H1 (cell line): ENCODE data around the gene POU2F1. TPM values are rescaled to one million over a fixed set of nuclear protein-coding genes. Genes with fewer than 3 reads are reported as not detected.

Experiments used
- CTCF ChIA-PET: fragments of 300-600 bp; sonication (Branson Sonifier 250); formaldehyde crosslinking; loops from one replicate; lab custom pipeline; 2021; ENCODE audit not compliant: partially characterized antibody; lab: Charles Lee
- POLR2A ChIA-PET: fragments of 300-600 bp; sonication (Branson Sonifier 250); formaldehyde crosslinking; loops from one replicate; lab custom pipeline; 2021; ENCODE audit warnings: inconsistent platforms; ENCODE audit not compliant: partially characterized antibody; lab: Charles Lee
- DNase-seq, 2 experiments: peaks; one replicate each; pipeline versions ENCODE4 v3.0.0 to v3.0.0-alpha.2; 2010 to 2022; ENCODE audit warnings: low spot score in 2 of 2, low read depth in 1 of 2, mixed read lengths in 1 of 2
- FAIRE-seq: peaks from 2 replicates; lab custom pipeline; 2011; peaks lifted over from hg19 to GRCh38; lab: Jason Lieb, UNC
- H2AFZ ChIP-seq: 2 replicates; pipeline ENCODE4 v1.8.1; 2012; ENCODE audit warnings: low read length, inconsistent platforms
- H2AK5ac ChIP-seq: 2 replicates; pipeline ENCODE4 v1.6.1; 2013; ENCODE audit warnings: low read depth, low read length
- H2BK120ac ChIP-seq: replicated peaks from 2 replicates; pipeline ENCODE3; 2013; ENCODE audit warnings: low read depth, low read length, inconsistent platforms
- H2BK12ac ChIP-seq: 2 replicates; pipeline ENCODE4 v1.6.1; 2013; ENCODE audit warnings: low read depth, low read length
- H2BK15ac ChIP-seq: 2 replicates; pipeline ENCODE4 v1.6.1; 2013; ENCODE audit warnings: low read length
- H2BK20ac ChIP-seq: 2 replicates; pipeline ENCODE4 v1.6.1; 2013; ENCODE audit warnings: low read length
- H2BK5ac ChIP-seq: 2 replicates; pipeline ENCODE4 v1.6.1; 2013; ENCODE audit warnings: low read depth, low read length
- H3K14ac ChIP-seq: 2 replicates; pipeline ENCODE4 v1.6.1; 2013; ENCODE audit warnings: inconsistent platforms; ENCODE audit not compliant: insufficient read length
- H3K18ac ChIP-seq: 2 replicates; pipeline ENCODE4 v1.6.1; 2013; ENCODE audit warnings: low read length; ENCODE audit errors: extremely low read depth
- H3K23ac ChIP-seq: 2 replicates; pipeline ENCODE4 v1.6.1; 2013; ENCODE audit warnings: inconsistent platforms; ENCODE audit not compliant: insufficient read length
- H3K23me2 ChIP-seq: 2 replicates; pipeline ENCODE4 v1.6.1; 2013; ENCODE audit warnings: low read depth, low read length
- H3K27ac ChIP-seq: 2 replicates; pipeline ENCODE4 v1.6.1; 2011; ENCODE audit warnings: low read depth, low read length, inconsistent platforms
- H3K27me3 ChIP-seq, 4 experiments: replicated peaks in 1 of 4; 1 replicate in 1 of 4; 2 replicates in 3 of 4; pipeline versions ENCODE4 v1.6.1 to v1.8.1; 2011 to 2013; ENCODE audit warnings: low read length in 3 of 4, mild to moderate bottlenecking in 3 of 4, inconsistent platforms in 2 of 4, mixed read lengths in 2 of 4, moderate library complexity in 1 of 4; ENCODE audit not compliant: control insufficient read depth in 3 of 4, insufficient read depth in 3 of 4; ENCODE audit errors: extremely low read depth in 1 of 4
- H3K36me3 ChIP-seq, 4 experiments: 2 replicates each; pipeline versions ENCODE4 v1.6.1 to v1.8.1; 2011 to 2013; ENCODE audit warnings: mild to moderate bottlenecking in 4 of 4, low read length in 3 of 4, moderate library complexity in 2 of 4, control low read depth in 1 of 4, inconsistent platforms in 1 of 4; ENCODE audit not compliant: insufficient read depth in 4 of 4, control insufficient read depth in 2 of 4
- H3K4ac ChIP-seq: replicated peaks from 2 replicates; pipeline ENCODE3; 2013; ENCODE audit warnings: low read length, low read depth, mixed read lengths, inconsistent platforms; ENCODE audit not compliant: insufficient read length
- H3K4me1 ChIP-seq, 4 experiments: replicated peaks in 1 of 4; 1 replicate in 1 of 4; 2 replicates in 3 of 4; pipeline versions ENCODE4 v1.6.1 to v1.8.1; 2011 to 2013; ENCODE audit warnings: low read length in 3 of 4, inconsistent platforms in 2 of 4, mixed read lengths in 1 of 4; ENCODE audit not compliant: insufficient read depth in 4 of 4, control insufficient read depth in 3 of 4
- H3K4me2 ChIP-seq, 2 experiments: 2 replicates each; pipeline versions ENCODE4 v1.6.1 to v1.8.1; 2011 to 2013; ENCODE audit warnings: low read depth in 2 of 2, low read length in 2 of 2, control low read depth in 1 of 2, inconsistent platforms in 1 of 2, mild to moderate bottlenecking in 1 of 2; ENCODE audit not compliant: insufficient read depth in 1 of 2
- H3K4me3 ChIP-seq, 4 experiments: fragments of 200-600, 300-600 bp in 1 of 4; sonication (generic), shearing (Covaris generic), sonication (Bioruptor Twin) in 1 of 4; 2 replicates each; pipeline versions ENCODE4 v1.5.1 to v1.8.1; 2011 to 2016; ENCODE audit warnings: low read length in 4 of 4, low read depth in 3 of 4, control low read depth in 2 of 4, inconsistent platforms in 2 of 4, mild to moderate bottlenecking in 2 of 4, mixed read lengths in 1 of 4, moderate library complexity in 1 of 4; ENCODE audit not compliant: insufficient read depth in 2 of 4; ENCODE audit errors: extremely low read depth in 1 of 4
- H3K56ac ChIP-seq: replicated peaks from 2 replicates; pipeline ENCODE3; 2013; ENCODE audit warnings: low read depth, mild to moderate bottlenecking, mixed read lengths, low read length, inconsistent platforms; ENCODE audit not compliant: insufficient read length
- H3K79me1 ChIP-seq: 2 replicates; pipeline ENCODE4 v1.6.1; 2013; ENCODE audit warnings: low read depth, low read length, control low read depth
- H3K79me2 ChIP-seq, 2 experiments: 2 replicates each; pipeline versions ENCODE4 v1.6.1 to v1.8.1; 2012 to 2013; ENCODE audit warnings: low read length in 2 of 2, mild to moderate bottlenecking in 2 of 2, inconsistent platforms in 1 of 2; ENCODE audit not compliant: insufficient read depth in 2 of 2, control insufficient read depth in 1 of 2
- H3K9ac ChIP-seq, 4 experiments: replicated peaks in 1 of 4; 1 replicate in 1 of 4; 2 replicates in 3 of 4; pipeline versions ENCODE4 v1.6.1 to v1.8.1; 2011 to 2013; ENCODE audit warnings: low read depth in 3 of 4, low read length in 3 of 4, control low read depth in 2 of 4, mild to moderate bottlenecking in 2 of 4, moderate library complexity in 2 of 4, inconsistent platforms in 1 of 4; ENCODE audit errors: extremely low read depth in 1 of 4
- H3K9me3 ChIP-seq, 2 experiments: 2 replicates each; pipeline versions ENCODE4 v1.6.1 to v1.8.1; 2012 to 2013; ENCODE audit warnings: mild to moderate bottlenecking in 2 of 2, moderate library complexity in 2 of 2, control low read depth in 1 of 2, inconsistent platforms in 1 of 2, low read depth in 1 of 2, low read length in 1 of 2, mixed read lengths in 1 of 2; ENCODE audit not compliant: insufficient read depth in 2 of 2
- H4K20me1 ChIP-seq, 2 experiments: replicated peaks in 1 of 2; 2 replicates each; pipeline versions ENCODE3 to v1.8.1; 2011 to 2013; ENCODE audit warnings: inconsistent platforms in 2 of 2, low read length in 2 of 2, mild to moderate bottlenecking in 1 of 2; ENCODE audit not compliant: insufficient read depth in 2 of 2, control insufficient read depth in 1 of 2
- H4K5ac ChIP-seq: 2 replicates; pipeline ENCODE4 v1.6.1; 2013; ENCODE audit warnings: low read length, low read depth, mixed read lengths, inconsistent platforms; ENCODE audit not compliant: insufficient read length
- H4K8ac ChIP-seq: 2 replicates; pipeline ENCODE4 v1.8.0; 2013; ENCODE audit warnings: mild to moderate bottlenecking, moderate library complexity, low read length, inconsistent platforms; ENCODE audit not compliant: insufficient read depth; ENCODE audit errors: extremely low read depth
- H4K91ac ChIP-seq: replicated peaks from 2 replicates; pipeline ENCODE3; 2013; ENCODE audit warnings: low read length, mixed read lengths, inconsistent platforms; ENCODE audit not compliant: insufficient read length
- BCL11A ChIP-seq, 2 experiments: IDR thresholded peaks; one replicate each; pipeline ENCODE4 v1.6.1; 2011; ENCODE audit warnings: low read depth in 2 of 2, low read length in 2 of 2, mild to moderate bottlenecking in 2 of 2
- CBX8 ChIP-seq: fragments of 300-800, 300-1000 bp; sonication (generic); IDR thresholded peaks from 2 replicates; pipeline ENCODE4 v1.7.1; 2016; ENCODE audit warnings: low read depth, low read length, borderline replicate concordance
- EZH2 ChIP-seq: fragments of 200-600 bp; sonication (generic); IDR thresholded peaks from 2 replicates; pipeline ENCODE4 v1.7.1; 2012; ENCODE audit warnings: low read depth, mild to moderate bottlenecking, moderate library complexity, low read length, inconsistent platforms; ENCODE audit not compliant: severe bottlenecking
- HDAC2 ChIP-seq, 2 experiments: fragments of 300-600 bp in 1 of 2; sonication (generic) in 1 of 2; IDR thresholded peaks; 2 replicates each; pipeline ENCODE4 v1.6.1; 2011 to 2012; ENCODE audit warnings: low read depth in 2 of 2, low read length in 2 of 2, mild to moderate bottlenecking in 2 of 2, moderate library complexity in 2 of 2, borderline replicate concordance in 1 of 2, inconsistent platforms in 1 of 2
- RAD21 ChIP-seq, 2 experiments: IDR thresholded peaks in 1 of 2; conservative IDR thresholded peaks in 1 of 2; 2 replicates each; pipeline ENCODE4 v1.6.1; 2011; ENCODE audit warnings: low read depth in 2 of 2, low read length in 2 of 2, improper control_type of control experiment in 1 of 2, inconsistent platforms in 1 of 2, mild to moderate bottlenecking in 1 of 2, moderate library complexity in 1 of 2
- RNF2 ChIP-seq: fragments of 200-900, 300-1000 bp; sonication (generic); IDR thresholded peaks from 2 replicates; pipeline ENCODE4 v1.7.1; 2016; ENCODE audit warnings: borderline replicate concordance, low read depth, mild to moderate bottlenecking, antibody characterized with exemption, low read length; ENCODE audit not compliant: poor library complexity, severe bottlenecking; ENCODE audit errors: missing control alignments
- RXRA ChIP-seq: IDR thresholded peaks from 2 replicates; pipeline ENCODE4 v1.6.1; 2011; ENCODE audit warnings: low read depth, mild to moderate bottlenecking, low read length, moderate library complexity; ENCODE audit not compliant: insufficient read depth
- WGBS, 2 experiments: shearing (Covaris generic) in 1 of 2; methylation state at CpG; one replicate each; pipeline versions ENCODE4 v1.1.6 to v1.1.7; 2013 to 2015; ENCODE audit warnings: low lambda C conversion rate in 2 of 2, mixed read lengths in 2 of 2, inconsistent platforms in 1 of 2, low coverage in 1 of 2, missing lambda C conversion rate in 1 of 2; ENCODE audit not compliant: insufficient replicate concordance in 2 of 2, insufficient coverage in 1 of 2, insufficient read length in 1 of 2; ENCODE audit errors: extremely low coverage in 1 of 2, missing lambda C conversion rate in 1 of 2; 5-methylcytosine and 5-hydroxymethylcytosine counted together
- polyA plus RNA-seq, 7 experiments: library from polyadenylated mRNA; depleted of rRNA in 3 of 7; stranded (reverse) in 5 of 7; unstranded in 2 of 7; fragments of >200 nt in 5 of 7; fragments of 200-250 nt in 2 of 7; gene quantifications; 1 replicate in 5 of 7; 2 replicates in 1 of 7; 4 replicates in 1 of 7; pipeline versions ENCODE4 v1.2.1 to v1.2.3, GENCODE V29; 2011 to 2013; ENCODE audit warnings: missing spikeins in 2 of 7, mixed read lengths in 2 of 7
- total RNA-seq: library from RNA; stranded (reverse); fragmentation: NEBNext Ultra II Directional; extraction: Animal tissue kit (Norgen Biotek cat#: 25700); gene quantifications from 2 replicates; pipeline ENCODE4 v1.2.1, GENCODE V29; 2021
- TF ChIP-seq, protein P1 (sequence below): IDR thresholded peaks from 2 replicates; pipeline ENCODE4 v1.6.1; 2011; ENCODE audit warnings: low read length, improper control_type of control experiment

POU2F1 gene
- total and polyA plus RNA-seq, 2 of the 8 experiments (the other 6 are each of a cell fraction or from before 2014, with no cell fraction given) = 37.0 to 57.2 TPM

- CTCF ChIA-PET = interaction anchor here (0.7 to 0.9 kb wide), 3 partner anchors 24 to 148 kb away, joined by 3 read pairs; no protein-coding TSS in a partner anchor
Measured at GRCh38 chr1:167473761-167474160, 253.1 kb downstream of the POU2F1 start.

More at GRCh38 chr1:167473761-167474160, 253.1 kb downstream of the POU2F1 start:
- no peak overlapping the region for H3K4me3 ChIP-seq
- H2AFZ ChIP-seq = no peak overlapping the region
- no peaks in the 10 kb centered on the region for H3K79me2 ChIP-seq
- H2BK15ac ChIP-seq = no peak overlapping the region
- no peaks in the 10 kb centered on the region for H3K23me2 ChIP-seq
- peaks cover 0 to 2% (median 0%) of the 10 kb centered on the region in 4 experiments; a peak in 1 of 7 replicates for H3K4me1 ChIP-seq
- no peak overlapping the region for H3K23ac ChIP-seq
- H2BK120ac ChIP-seq = no peak overlapping the region
- H3K14ac ChIP-seq = no peak overlapping the region
- POLR2A ChIA-PET = no interaction called here
- H4K8ac ChIP-seq = peak overlapping the region; percentile 8; the same call in 1 of the 2 replicates
- H3K18ac ChIP-seq = no peak overlapping the region; the same call in 1 of the 2 replicates
- no peak overlapping the region for H3K4me2 ChIP-seq
- no peaks in the 10 kb centered on the region for H3K36me3 ChIP-seq
- no peaks in the 10 kb centered on the region for H4K20me1 ChIP-seq
- H3K9me3 ChIP-seq = no peaks in the 10 kb centered on the region
- 84% methylated on average over 5 of the region's 5 CpGs; no CpG with 5 or more reads in 1 of the 2 experiments for WGBS, 2 experiments
- H2BK20ac ChIP-seq = peak overlapping the region; percentile 72; the same call in 1 of the 2 replicates
- H3K56ac ChIP-seq = no peak overlapping the region
- no peak for DNase-seq
- H3K79me1 ChIP-seq = no peaks in the 10 kb centered on the region
- no peak overlapping the region for H4K91ac ChIP-seq
- no peak for TF ChIP-seq EZH2
- TF ChIP-seq, protein P1, sequence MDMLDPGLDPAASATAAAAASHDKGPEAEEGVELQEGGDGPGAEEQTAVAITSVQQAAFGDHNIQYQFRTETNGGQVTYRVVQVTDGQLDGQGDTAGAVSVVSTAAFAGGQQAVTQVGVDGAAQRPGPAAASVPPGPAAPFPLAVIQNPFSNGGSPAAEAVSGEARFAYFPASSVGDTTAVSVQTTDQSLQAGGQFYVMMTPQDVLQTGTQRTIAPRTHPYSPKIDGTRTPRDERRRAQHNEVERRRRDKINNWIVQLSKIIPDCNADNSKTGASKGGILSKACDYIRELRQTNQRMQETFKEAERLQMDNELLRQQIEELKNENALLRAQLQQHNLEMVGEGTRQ = no peak
- no peak for TF ChIP-seq CBX8
- no peak for TF ChIP-seq RXRA
- no peak for TF ChIP-seq HDAC2 (IDR thresholded peaks at IDR 0.05; ENCODE audit: borderline replicate concordance in 1 of 2, low read depth in 2 of 2, low read length in 2 of 2)
- TF ChIP-seq RAD21 (IDR thresholded peaks at IDR 0.05 in 1 of 2, conservative IDR thresholded peaks at IDR 0.05 in 1 of 2; ENCODE audit: low read depth in 2 of 2, low read length in 2 of 2) = no peak
- TF ChIP-seq BCL11A (IDR thresholded peaks at IDR 0.05; ENCODE audit: low read depth in 2 of 2, low read length in 2 of 2) = no peak
- TF ChIP-seq RNF2 = no peak
- TF ChIP-seq, all 59 proteins: peak for 0
- H4K5ac ChIP-seq = no peak overlapping the region
- H2AK5ac ChIP-seq = no peak overlapping the region
- no peak overlapping the region for H2BK5ac ChIP-seq
- H2BK12ac ChIP-seq = no peak overlapping the region
- H3K27me3 ChIP-seq = no peaks in the 10 kb centered on the region
- no peak overlapping the region for H3K9ac ChIP-seq
- no peak overlapping the region for H3K27ac ChIP-seq
- FAIRE-seq = no peak
- no peak overlapping the region for H3K4ac ChIP-seq
